HL-60 (cell line): ENCODE results near the gene MLC1.

Experiments
- POLR2AphosphoS5 ChIP-seq: IDR thresholded peaks from 2 replicates; pipeline ENCODE4 v1.6.1; 2012; ENCODE audit warnings: low read depth
- TF ChIP-seq, protein P1 (sequence below): IDR thresholded peaks from one replicate; pipeline ENCODE4 v1.5.1; 2011; ENCODE audit warnings: low read length, control low read depth, inconsistent platforms; ENCODE audit not compliant: insufficient read depth
- TF ChIP-seq, protein P2 (sequence below): IDR thresholded peaks from 2 replicates; pipeline ENCODE4 v1.6.1; 2012; ENCODE audit warnings: low read depth; ENCODE audit not compliant: insufficient replicate concordance

DNA sequence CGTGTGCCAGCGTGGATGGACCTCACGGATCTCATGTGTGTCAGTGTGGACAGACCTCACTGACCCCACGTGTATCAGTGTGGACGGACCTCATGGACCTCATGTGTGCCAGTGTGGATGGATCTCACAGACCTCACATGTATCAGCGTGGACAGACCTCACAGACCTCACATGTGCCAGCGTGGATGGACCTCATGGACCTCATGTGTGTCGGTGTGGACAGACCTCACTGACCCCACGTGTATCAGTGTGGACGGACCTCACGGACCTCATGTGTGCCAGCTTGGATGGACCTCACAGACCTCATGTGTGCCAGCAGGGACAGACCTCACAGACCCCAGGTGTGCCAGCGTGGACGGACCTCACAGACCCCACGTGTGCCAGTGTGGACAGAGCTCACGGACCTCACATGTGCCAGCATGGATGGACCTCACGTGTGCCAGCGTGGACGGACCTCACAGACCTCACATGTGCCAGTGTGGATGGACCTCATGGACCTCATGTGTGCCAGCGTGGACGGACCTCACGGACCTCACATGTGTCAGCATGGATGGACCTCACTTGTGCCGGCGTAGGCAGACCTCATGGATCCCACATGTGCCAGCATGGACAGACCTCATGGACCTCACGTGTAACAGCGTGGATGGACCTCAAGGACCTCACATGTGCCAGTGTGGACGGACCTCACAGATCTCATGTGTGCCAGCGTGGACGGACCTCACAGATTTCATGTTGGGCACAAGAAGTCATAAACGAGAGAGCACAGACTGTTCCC lies 45.4 kb downstream of the MLC1 start:
- TF ChIP-seq, protein P1, sequence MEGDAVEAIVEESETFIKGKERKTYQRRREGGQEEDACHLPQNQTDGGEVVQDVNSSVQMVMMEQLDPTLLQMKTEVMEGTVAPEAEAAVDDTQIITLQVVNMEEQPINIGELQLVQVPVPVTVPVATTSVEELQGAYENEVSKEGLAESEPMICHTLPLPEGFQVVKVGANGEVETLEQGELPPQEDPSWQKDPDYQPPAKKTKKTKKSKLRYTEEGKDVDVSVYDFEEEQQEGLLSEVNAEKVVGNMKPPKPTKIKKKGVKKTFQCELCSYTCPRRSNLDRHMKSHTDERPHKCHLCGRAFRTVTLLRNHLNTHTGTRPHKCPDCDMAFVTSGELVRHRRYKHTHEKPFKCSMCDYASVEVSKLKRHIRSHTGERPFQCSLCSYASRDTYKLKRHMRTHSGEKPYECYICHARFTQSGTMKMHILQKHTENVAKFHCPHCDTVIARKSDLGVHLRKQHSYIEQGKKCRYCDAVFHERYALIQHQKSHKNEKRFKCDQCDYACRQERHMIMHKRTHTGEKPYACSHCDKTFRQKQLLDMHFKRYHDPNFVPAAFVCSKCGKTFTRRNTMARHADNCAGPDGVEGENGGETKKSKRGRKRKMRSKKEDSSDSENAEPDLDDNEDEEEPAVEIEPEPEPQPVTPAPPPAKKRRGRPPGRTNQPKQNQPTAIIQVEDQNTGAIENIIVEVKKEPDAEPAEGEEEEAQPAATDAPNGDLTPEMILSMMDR, result no peak
- no peak for TF ChIP-seq POLR2AphosphoS5
- TF ChIP-seq, protein P2, sequence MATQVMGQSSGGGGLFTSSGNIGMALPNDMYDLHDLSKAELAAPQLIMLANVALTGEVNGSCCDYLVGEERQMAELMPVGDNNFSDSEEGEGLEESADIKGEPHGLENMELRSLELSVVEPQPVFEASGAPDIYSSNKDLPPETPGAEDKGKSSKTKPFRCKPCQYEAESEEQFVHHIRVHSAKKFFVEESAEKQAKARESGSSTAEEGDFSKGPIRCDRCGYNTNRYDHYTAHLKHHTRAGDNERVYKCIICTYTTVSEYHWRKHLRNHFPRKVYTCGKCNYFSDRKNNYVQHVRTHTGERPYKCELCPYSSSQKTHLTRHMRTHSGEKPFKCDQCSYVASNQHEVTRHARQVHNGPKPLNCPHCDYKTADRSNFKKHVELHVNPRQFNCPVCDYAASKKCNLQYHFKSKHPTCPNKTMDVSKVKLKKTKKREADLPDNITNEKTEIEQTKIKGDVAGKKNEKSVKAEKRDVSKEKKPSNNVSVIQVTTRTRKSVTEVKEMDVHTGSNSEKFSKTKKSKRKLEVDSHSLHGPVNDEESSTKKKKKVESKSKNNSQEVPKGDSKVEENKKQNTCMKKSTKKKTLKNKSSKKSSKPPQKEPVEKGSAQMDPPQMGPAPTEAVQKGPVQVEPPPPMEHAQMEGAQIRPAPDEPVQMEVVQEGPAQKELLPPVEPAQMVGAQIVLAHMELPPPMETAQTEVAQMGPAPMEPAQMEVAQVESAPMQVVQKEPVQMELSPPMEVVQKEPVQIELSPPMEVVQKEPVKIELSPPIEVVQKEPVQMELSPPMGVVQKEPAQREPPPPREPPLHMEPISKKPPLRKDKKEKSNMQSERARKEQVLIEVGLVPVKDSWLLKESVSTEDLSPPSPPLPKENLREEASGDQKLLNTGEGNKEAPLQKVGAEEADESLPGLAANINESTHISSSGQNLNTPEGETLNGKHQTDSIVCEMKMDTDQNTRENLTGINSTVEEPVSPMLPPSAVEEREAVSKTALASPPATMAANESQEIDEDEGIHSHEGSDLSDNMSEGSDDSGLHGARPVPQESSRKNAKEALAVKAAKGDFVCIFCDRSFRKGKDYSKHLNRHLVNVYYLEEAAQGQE, result no peak
